ENCODE measurements around the gene JDP2.

Gene JDP2

GRCh38 chr14:75511201-75511600 lies 83.4 kb downstream of the JDP2 start:
- in situ Hi-C loops (cut with MboI; ENCODE audit: low sequenced_read_pairs): no loop called here

GRCh38 chr14:75513911-75514672 lies 86.3 kb downstream of the JDP2 start:
- in situ Hi-C loops (cut with MboI; ENCODE audit: low sequenced_read_pairs): no loop called here

- in situ Hi-C loops (cut with MboI; ENCODE audit: low sequenced_read_pairs): no loop called here
Measured at GRCh38 chr14:75514673-75515628, 87.1 kb downstream of the JDP2 start.

- in situ Hi-C loops (cut with MboI; ENCODE audit: low sequenced_read_pairs): no loop called here
Measured at GRCh38 chr14:75515629-75515996, 87.8 kb downstream of the JDP2 start.

GRCh38 chr14:75518625-75519024 lies 90.8 kb downstream of the JDP2 start:
- in situ Hi-C loops (cut with MboI; ENCODE audit: low sequenced_read_pairs): no loop called here

GRCh38 chr14:75519394-75519793 lies 91.6 kb downstream of the JDP2 start:
- in situ Hi-C loops (cut with MboI; ENCODE audit: low sequenced_read_pairs): no loop called here

- in situ Hi-C loops (cut with MboI; ENCODE audit: low sequenced_read_pairs): no loop called here
Measured at GRCh38 chr14:75519826-75520728, 92.3 kb downstream of the JDP2 start.

GRCh38 chr14:75520852-75521251 lies 93.0 kb downstream of the JDP2 start:
- in situ Hi-C loops (cut with MboI; ENCODE audit: low sequenced_read_pairs): no loop called here

- in situ Hi-C loops (cut with MboI; ENCODE audit: low sequenced_read_pairs): no loop called here
Measured at GRCh38 chr14:75521415-75522199, 93.8 kb downstream of the JDP2 start.

- in situ Hi-C loops (cut with MboI; ENCODE audit: low sequenced_read_pairs): no loop called here
Measured at GRCh38 chr14:75522224-75522982, 94.6 kb downstream of the JDP2 start, which contains the start of gene BATF. Gene BATF (plus strand): TSS chr14:75522469. CDS start chr14:75522683, 214 bp downstream.

GRCh38 chr14:75522983-75523318 lies 95.1 kb downstream of the JDP2 start:
- in situ Hi-C loops (cut with MboI; ENCODE audit: low sequenced_read_pairs): no loop called here

All from hTERT RPE-1 (cell line).